ENCODE data around the gene CLEC18B.

DNA sequence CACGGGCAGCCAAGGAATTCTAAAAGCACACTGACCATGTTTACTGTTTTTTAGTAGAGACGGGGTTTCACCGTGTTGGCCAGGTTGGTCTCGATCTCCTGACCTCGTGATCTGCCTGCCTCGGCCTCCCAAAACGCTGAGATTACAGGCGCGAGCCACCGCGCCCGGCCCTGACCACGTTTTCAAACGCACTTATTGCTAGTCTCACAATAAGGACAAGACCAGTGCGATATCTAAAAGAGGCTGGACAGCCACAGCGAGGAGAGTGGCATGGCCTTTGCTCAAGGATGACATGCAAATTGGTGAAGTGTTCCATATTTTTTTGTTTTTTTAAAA, 35.0 kb upstream of the CLEC18B start:
- TF ChIP-seq, protein P1, sequence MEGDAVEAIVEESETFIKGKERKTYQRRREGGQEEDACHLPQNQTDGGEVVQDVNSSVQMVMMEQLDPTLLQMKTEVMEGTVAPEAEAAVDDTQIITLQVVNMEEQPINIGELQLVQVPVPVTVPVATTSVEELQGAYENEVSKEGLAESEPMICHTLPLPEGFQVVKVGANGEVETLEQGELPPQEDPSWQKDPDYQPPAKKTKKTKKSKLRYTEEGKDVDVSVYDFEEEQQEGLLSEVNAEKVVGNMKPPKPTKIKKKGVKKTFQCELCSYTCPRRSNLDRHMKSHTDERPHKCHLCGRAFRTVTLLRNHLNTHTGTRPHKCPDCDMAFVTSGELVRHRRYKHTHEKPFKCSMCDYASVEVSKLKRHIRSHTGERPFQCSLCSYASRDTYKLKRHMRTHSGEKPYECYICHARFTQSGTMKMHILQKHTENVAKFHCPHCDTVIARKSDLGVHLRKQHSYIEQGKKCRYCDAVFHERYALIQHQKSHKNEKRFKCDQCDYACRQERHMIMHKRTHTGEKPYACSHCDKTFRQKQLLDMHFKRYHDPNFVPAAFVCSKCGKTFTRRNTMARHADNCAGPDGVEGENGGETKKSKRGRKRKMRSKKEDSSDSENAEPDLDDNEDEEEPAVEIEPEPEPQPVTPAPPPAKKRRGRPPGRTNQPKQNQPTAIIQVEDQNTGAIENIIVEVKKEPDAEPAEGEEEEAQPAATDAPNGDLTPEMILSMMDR (IDR thresholded peaks at IDR 0.05) = no peak
- TF ChIP-seq POLR2A (IDR thresholded peaks at IDR 0.05) = no peak
